ENCODE data around the gene ABCF1. TPM values are rescaled to one million over a fixed set of nuclear protein-coding genes. Genes with fewer than 3 reads are reported as not detected.

The ABCF1 gene
- total and polyA plus RNA-seq, 9 of the 15 experiments (the other 6 are each of a cell fraction or from before 2014, with no cell fraction given), result 41.6 to 193 (median 102) TPM

- peak; percentile 97 for TF ChIP-seq ZBTB40 (IDR thresholded peaks at IDR 0.05)
- TF ChIP-seq ZBTB40 (CRISPR knock-in tag; IDR thresholded peaks at IDR 0.05), result no peak
- TF ChIP-seq E2F8 (IDR thresholded peaks at IDR 0.05; ENCODE audit: low read depth, partially characterized antibody), result peak; percentile 95
- TF ChIP-seq POLR3G (IDR thresholded peaks at IDR 0.05; ENCODE audit: extremely low read depth, insufficient read length, insufficient replicate concordance), result no peak
- TF ChIP-seq GTF3C2 (IDR thresholded peaks at IDR 0.05; ENCODE audit: borderline replicate concordance, extremely low read depth, insufficient read length), result no peak
- TF ChIP-seq ARID3A (IDR thresholded peaks at IDR 0.05; ENCODE audit: borderline replicate concordance, low read depth, low read length), result no peak
- peak; percentile 87; the same call in 1 of the 2 replicates for TF ChIP-seq ZNF77 (CRISPR knock-in tag; IDR thresholded peaks at IDR 0.05)
- TF ChIP-seq ZNF174 (CRISPR knock-in tag; IDR thresholded peaks at IDR 0.05), result no peak
- TF ChIP-seq NONO (IDR thresholded peaks at IDR 0.05; ENCODE audit: low read depth in 2 of 2, low read length in 1 of 2), result peak; percentile 47 to 91; a peak in 2 of 4 replicates
Measured at GRCh38 chr6:30616811-30617564, 45.7 kb downstream of the ABCF1 start, which contains the start of gene PPP1R10 (continued).

Data from K562 (cell line).